NB4 (cell line): Measurements from ENCODE around the gene KAT2A.

Source experiments
- POLR2A ChIP-seq: IDR thresholded peaks from 2 replicates; pipeline ENCODE4 v1.6.1; 2011; ENCODE audit warnings: mild to moderate bottlenecking; ENCODE audit not compliant: insufficient read length; ENCODE audit errors: extremely low read depth
- TF ChIP-seq, protein P1 (sequence below): IDR thresholded peaks from one replicate; pipeline ENCODE4 v1.5.1; 2012; ENCODE audit warnings: low read depth, low read length
- TF ChIP-seq, protein P2 (sequence below): IDR thresholded peaks from 2 replicates; pipeline ENCODE4 v1.6.1; 2011; ENCODE audit warnings: low read depth, low read length

DNA sequence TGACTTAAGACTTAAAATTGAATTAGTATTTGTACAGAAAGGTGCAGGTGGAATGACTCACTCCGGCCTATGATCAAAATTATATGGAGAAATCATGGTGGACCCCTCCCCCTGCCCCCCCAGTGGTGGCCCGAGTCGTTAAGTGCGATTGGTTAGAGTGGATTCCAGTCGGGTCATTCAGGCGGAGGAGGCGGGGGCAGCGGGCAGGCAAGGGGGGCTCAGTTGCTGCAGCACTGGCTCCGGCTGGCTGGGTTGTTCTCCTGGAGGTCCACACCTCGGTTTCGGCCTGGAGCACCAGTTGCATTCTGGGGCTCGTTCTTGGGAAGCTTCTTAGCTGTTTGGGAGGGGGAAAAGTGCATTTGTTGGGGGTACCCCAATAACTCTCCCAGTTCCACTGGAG is 4.4 kb upstream of the KAT2A start:
- TF ChIP-seq, protein P1, sequence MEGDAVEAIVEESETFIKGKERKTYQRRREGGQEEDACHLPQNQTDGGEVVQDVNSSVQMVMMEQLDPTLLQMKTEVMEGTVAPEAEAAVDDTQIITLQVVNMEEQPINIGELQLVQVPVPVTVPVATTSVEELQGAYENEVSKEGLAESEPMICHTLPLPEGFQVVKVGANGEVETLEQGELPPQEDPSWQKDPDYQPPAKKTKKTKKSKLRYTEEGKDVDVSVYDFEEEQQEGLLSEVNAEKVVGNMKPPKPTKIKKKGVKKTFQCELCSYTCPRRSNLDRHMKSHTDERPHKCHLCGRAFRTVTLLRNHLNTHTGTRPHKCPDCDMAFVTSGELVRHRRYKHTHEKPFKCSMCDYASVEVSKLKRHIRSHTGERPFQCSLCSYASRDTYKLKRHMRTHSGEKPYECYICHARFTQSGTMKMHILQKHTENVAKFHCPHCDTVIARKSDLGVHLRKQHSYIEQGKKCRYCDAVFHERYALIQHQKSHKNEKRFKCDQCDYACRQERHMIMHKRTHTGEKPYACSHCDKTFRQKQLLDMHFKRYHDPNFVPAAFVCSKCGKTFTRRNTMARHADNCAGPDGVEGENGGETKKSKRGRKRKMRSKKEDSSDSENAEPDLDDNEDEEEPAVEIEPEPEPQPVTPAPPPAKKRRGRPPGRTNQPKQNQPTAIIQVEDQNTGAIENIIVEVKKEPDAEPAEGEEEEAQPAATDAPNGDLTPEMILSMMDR: no peak
- no peak for TF ChIP-seq POLR2A
- TF ChIP-seq, protein P2, sequence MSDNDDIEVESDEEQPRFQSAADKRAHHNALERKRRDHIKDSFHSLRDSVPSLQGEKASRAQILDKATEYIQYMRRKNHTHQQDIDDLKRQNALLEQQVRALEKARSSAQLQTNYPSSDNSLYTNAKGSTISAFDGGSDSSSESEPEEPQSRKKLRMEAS: no peak
